Epithelial cell of alveolus of lung (primary cell): ENCODE measurements around the gene FCHSD1. TPM values are rescaled to one million over a fixed set of nuclear protein-coding genes. Genes with fewer than 3 reads are reported as not detected.

Source experiments
- total RNA-seq: library from RNA; depleted of rRNA; stranded (reverse); fragments of >200 nt; gene quantifications from 2 replicates; pipeline ENCODE4 v1.2.1, GENCODE V29; 2015

FCHSD1 gene
- total RNA-seq: 11.1 and 12.2 TPM in 2 replicates

DNA sequence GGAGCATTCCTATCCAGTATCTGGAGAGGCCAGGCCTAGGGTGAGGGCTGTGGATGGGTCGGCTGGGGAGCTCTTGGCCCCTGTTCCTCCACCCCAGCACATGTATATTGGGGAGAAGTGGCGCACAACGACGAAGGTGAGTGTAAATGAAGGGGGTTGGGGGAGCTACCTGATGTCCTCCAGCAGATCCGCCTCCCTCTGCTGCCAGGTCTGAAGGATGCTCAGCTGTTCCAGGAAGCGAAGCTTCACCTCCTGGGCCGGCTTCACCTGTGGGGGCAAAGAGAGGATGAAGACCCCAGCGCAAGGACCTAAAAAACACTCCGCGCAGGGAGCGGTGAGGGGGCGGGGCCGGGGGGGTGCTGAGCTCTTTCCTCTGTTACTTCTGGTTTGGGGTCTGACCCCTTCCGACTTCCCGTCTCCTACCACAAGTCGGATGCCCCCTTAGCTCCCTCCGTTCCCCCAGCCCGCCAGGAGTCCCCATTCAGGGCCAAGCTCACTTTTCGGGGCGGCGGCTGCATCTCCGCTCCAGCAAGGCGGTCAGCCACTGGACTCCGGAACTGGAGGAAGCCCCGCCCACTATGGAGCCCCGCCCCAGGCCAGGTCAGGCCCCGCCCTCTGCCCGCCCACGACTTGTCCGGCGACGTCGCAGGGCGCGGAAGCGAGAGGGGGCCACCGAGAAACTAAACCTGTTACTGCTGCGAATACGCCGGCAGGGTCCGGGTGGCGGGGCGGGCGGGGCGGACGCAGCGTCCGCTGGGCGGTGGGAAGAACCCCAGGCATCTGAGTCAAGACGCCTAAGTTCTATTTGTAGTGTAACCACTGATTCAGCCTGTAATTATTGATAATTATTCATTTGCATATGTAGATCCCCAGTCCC is at the start of gene FCHSD1:
FCHSD1 (minus strand) TSS at position 568 of the 877 bp plus-strand sequence; CDS start at position 518, 50 bp downstream.

DNA sequence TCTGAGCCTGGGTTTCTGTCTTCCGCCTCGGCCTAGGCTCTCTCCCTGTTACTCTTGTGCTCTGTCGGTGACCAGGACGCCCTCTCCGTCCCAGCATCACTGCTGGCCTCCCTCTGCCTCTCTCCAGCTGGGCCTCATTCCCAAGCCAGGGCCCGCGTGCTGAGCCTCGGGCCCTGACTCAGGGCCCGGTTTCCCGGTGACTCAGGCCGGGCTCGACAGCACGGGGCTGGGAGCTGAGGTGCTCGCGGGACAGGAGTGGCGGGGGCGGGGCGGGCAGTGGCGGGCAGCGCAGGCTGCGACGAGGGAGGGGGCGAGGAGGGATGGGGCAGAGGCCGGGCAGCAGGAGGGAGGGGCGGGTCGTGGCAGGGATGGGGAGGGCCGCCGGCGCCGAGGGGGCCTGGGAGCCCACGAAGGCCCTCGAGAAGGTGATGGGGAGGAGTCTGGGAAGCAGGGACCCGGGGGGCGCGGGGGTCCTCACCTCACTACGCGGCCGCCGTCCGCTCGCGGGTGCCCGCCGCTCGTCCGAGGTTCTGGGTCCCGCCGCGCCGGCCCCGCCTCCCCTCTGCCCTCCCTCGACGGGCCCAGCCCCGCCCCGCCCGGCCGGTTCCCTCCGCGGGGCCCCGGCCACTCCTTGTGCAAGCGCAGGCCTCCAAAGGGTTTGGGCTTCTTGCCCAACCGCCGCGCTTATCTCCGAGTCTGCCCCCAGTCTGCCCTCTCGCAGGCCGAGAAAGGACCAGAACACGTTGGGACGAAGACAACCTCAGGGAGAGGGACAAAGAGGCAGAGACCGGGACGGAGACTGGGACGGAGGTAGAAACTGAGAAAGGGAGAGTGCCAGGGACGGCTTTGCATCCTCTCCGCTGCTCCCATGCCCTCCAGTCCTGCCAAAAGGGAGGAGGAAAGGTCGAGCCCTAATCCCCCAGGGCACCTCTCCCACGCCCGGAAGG is 30.8 kb upstream of the FCHSD1 start, which contains the start of gene ARAP3:
ARAP3 (minus strand) TSS at position 536 of the 947 bp plus-strand sequence. CDS start 1,744 bp downstream, outside the sequence.

GRCh38 chr5:141636413-141637122 is 14.7 kb downstream of the FCHSD1 start, which contains the start of the genes HDAC3 and RELL2:
HDAC3 (minus strand) TSS chr5:141636849; CDS start chr5:141636790, 59 bp downstream.
RELL2 (plus strand) TSS chr5:141636997; CDS start chr5:141638226, 1,229 bp downstream.

DNA sequence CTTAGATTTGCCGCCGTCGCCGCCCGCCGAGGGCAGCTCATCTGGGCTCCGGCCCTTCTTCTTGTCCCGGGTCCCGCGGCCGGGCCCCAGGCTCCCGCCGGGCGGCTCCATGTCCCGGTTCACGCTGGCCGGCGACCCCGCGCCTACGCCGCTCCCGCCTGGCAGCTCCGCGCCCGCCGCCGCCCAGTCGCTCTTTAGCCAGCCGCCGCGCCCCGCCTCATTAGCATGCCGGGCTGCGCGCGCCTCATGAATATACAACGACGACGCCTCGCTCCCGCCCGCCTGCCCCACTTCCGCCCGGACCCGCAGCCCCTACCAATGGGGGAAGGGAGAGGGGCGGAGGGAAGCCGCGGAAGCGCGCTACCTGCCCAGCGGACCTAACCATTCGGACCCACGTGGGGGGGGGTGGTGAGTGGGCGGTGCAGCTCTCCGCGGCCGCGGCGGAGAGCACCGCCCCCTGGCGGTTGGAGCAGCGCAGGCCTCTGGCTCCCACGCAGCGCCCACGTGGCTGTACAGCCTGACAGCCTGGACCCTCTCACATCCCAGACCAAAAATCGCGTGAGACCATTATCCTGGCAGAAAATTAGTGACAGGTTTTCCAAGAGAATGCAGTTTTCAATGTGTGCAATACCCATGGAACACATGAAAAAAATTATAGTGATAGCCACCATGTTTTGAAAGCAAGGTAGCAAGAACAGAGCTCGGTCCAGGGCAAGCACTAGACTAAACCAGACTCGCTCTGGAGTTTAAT is 32.2 kb downstream of the FCHSD1 start, which contains the start of gene DIAPH1:
DIAPH1 (minus strand) TSS at position 197 of the 751 bp plus-strand sequence; CDS start at position 111, 86 bp downstream.

Other genes with a start within 250 kb of the FCHSD1 start
- gene PCDHGA9, start 248.6 kb downstream of the FCHSD1 start, total RNA-seq: 1.4 and 7.8 TPM in 2 replicates
- 1.2 and 5.7 TPM in 2 replicates for gene PCDHGB6, start 243.4 kb downstream of the FCHSD1 start, total RNA-seq
- gene PCDHGA10, start 238.4 kb downstream of the FCHSD1 start, total RNA-seq: 3.4 and 11.8 TPM in 2 replicates
- gene PCDHGB7, start 233.7 kb downstream of the FCHSD1 start, total RNA-seq: 7.2 and 23.6 TPM in 2 replicates
- 5.9 and 13.7 TPM in 2 replicates for gene PCDHGA11, start 230.4 kb downstream of the FCHSD1 start, total RNA-seq
- 10.2 and 17.4 TPM in 2 replicates for gene PCDHGA12, start 220.9 kb downstream of the FCHSD1 start, total RNA-seq
- 51.5 and 161 TPM in 2 replicates for gene PCDHGC3, start 175.5 kb downstream of the FCHSD1 start, total RNA-seq
- 0.13 and 3.1 TPM in 2 replicates for gene PCDHGC4, start 166.4 kb downstream of the FCHSD1 start, total RNA-seq
- gene PCDHGC5, start 162.3 kb downstream of the FCHSD1 start, total RNA-seq: 0.78 and 1.1 TPM in 2 replicates
- gene DIAPH1, start 32.4 kb downstream of the FCHSD1 start, total RNA-seq: 25.1 and 49.1 TPM in 2 replicates
- 49.8 and 53.3 TPM in 2 replicates for gene HDAC3, start 14.6 kb downstream of the FCHSD1 start, total RNA-seq
- 2.4 and 3.7 TPM in 2 replicates for gene RELL2, start 14.4 kb downstream of the FCHSD1 start, total RNA-seq
- 8.0 and 16.4 TPM in 2 replicates for gene ARAP3, start 30.8 kb upstream of the FCHSD1 start, total RNA-seq
- gene PCDH1, start 227.0 kb upstream of the FCHSD1 start, total RNA-seq: 1.4 and 7.4 TPM in 2 replicates